H1 (cell line): ENCODE data around the gene TACC2. TPM values are rescaled to one million over a fixed set of nuclear protein-coding genes. Genes with fewer than 3 reads are reported as not detected.

ENCODE experiments used
- CTCF ChIA-PET: fragments of 300-600 bp; sonication (Branson Sonifier 250); formaldehyde crosslinking; loops from one replicate; lab custom pipeline; 2021; ENCODE audit not compliant: partially characterized antibody; lab: Charles Lee
- POLR2A ChIA-PET: fragments of 300-600 bp; sonication (Branson Sonifier 250); formaldehyde crosslinking; loops from one replicate; lab custom pipeline; 2021; ENCODE audit warnings: inconsistent platforms; ENCODE audit not compliant: partially characterized antibody; lab: Charles Lee
- DNase-seq, 2 experiments: peaks; one replicate each; pipeline versions ENCODE4 v3.0.0 to v3.0.0-alpha.2; 2010 to 2022; ENCODE audit warnings: low spot score in 2 of 2, low read depth in 1 of 2, mixed read lengths in 1 of 2
- FAIRE-seq: peaks from 2 replicates; lab custom pipeline; 2011; peaks lifted over from hg19 to GRCh38; lab: Jason Lieb, UNC
- H2AFZ ChIP-seq: 2 replicates; pipeline ENCODE4 v1.8.1; 2012; ENCODE audit warnings: low read length, inconsistent platforms
- H2AK5ac ChIP-seq: 2 replicates; pipeline ENCODE4 v1.6.1; 2013; ENCODE audit warnings: low read depth, low read length
- H2BK120ac ChIP-seq: replicated peaks from 2 replicates; pipeline ENCODE3; 2013; ENCODE audit warnings: low read depth, low read length, inconsistent platforms
- H2BK12ac ChIP-seq: 2 replicates; pipeline ENCODE4 v1.6.1; 2013; ENCODE audit warnings: low read depth, low read length
- H2BK15ac ChIP-seq: 2 replicates; pipeline ENCODE4 v1.6.1; 2013; ENCODE audit warnings: low read length
- H2BK20ac ChIP-seq: 2 replicates; pipeline ENCODE4 v1.6.1; 2013; ENCODE audit warnings: low read length
- H2BK5ac ChIP-seq: 2 replicates; pipeline ENCODE4 v1.6.1; 2013; ENCODE audit warnings: low read depth, low read length
- H3K14ac ChIP-seq: 2 replicates; pipeline ENCODE4 v1.6.1; 2013; ENCODE audit warnings: inconsistent platforms; ENCODE audit not compliant: insufficient read length
- H3K18ac ChIP-seq: 2 replicates; pipeline ENCODE4 v1.6.1; 2013; ENCODE audit warnings: low read length; ENCODE audit errors: extremely low read depth
- H3K23ac ChIP-seq: 2 replicates; pipeline ENCODE4 v1.6.1; 2013; ENCODE audit warnings: inconsistent platforms; ENCODE audit not compliant: insufficient read length
- H3K23me2 ChIP-seq: 2 replicates; pipeline ENCODE4 v1.6.1; 2013; ENCODE audit warnings: low read depth, low read length
- H3K27ac ChIP-seq: 2 replicates; pipeline ENCODE4 v1.6.1; 2011; ENCODE audit warnings: low read depth, low read length, inconsistent platforms
- H3K27me3 ChIP-seq, 4 experiments: replicated peaks in 1 of 4; 1 replicate in 1 of 4; 2 replicates in 3 of 4; pipeline versions ENCODE4 v1.6.1 to v1.8.1; 2011 to 2013; ENCODE audit warnings: low read length in 3 of 4, mild to moderate bottlenecking in 3 of 4, inconsistent platforms in 2 of 4, mixed read lengths in 2 of 4, moderate library complexity in 1 of 4; ENCODE audit not compliant: control insufficient read depth in 3 of 4, insufficient read depth in 3 of 4; ENCODE audit errors: extremely low read depth in 1 of 4
- H3K36me3 ChIP-seq, 4 experiments: 2 replicates each; pipeline versions ENCODE4 v1.6.1 to v1.8.1; 2011 to 2013; ENCODE audit warnings: mild to moderate bottlenecking in 4 of 4, low read length in 3 of 4, moderate library complexity in 2 of 4, control low read depth in 1 of 4, inconsistent platforms in 1 of 4; ENCODE audit not compliant: insufficient read depth in 4 of 4, control insufficient read depth in 2 of 4
- H3K4ac ChIP-seq: replicated peaks from 2 replicates; pipeline ENCODE3; 2013; ENCODE audit warnings: low read length, low read depth, mixed read lengths, inconsistent platforms; ENCODE audit not compliant: insufficient read length
- H3K4me1 ChIP-seq, 4 experiments: replicated peaks in 1 of 4; 1 replicate in 1 of 4; 2 replicates in 3 of 4; pipeline versions ENCODE4 v1.6.1 to v1.8.1; 2011 to 2013; ENCODE audit warnings: low read length in 3 of 4, inconsistent platforms in 2 of 4, mixed read lengths in 1 of 4; ENCODE audit not compliant: insufficient read depth in 4 of 4, control insufficient read depth in 3 of 4
- H3K4me2 ChIP-seq, 2 experiments: 2 replicates each; pipeline versions ENCODE4 v1.6.1 to v1.8.1; 2011 to 2013; ENCODE audit warnings: low read depth in 2 of 2, low read length in 2 of 2, control low read depth in 1 of 2, inconsistent platforms in 1 of 2, mild to moderate bottlenecking in 1 of 2; ENCODE audit not compliant: insufficient read depth in 1 of 2
- H3K4me3 ChIP-seq, 4 experiments: fragments of 200-600, 300-600 bp in 1 of 4; sonication (generic), shearing (Covaris generic), sonication (Bioruptor Twin) in 1 of 4; 2 replicates each; pipeline versions ENCODE4 v1.5.1 to v1.8.1; 2011 to 2016; ENCODE audit warnings: low read length in 4 of 4, low read depth in 3 of 4, control low read depth in 2 of 4, inconsistent platforms in 2 of 4, mild to moderate bottlenecking in 2 of 4, mixed read lengths in 1 of 4, moderate library complexity in 1 of 4; ENCODE audit not compliant: insufficient read depth in 2 of 4; ENCODE audit errors: extremely low read depth in 1 of 4
- H3K56ac ChIP-seq: replicated peaks from 2 replicates; pipeline ENCODE3; 2013; ENCODE audit warnings: low read depth, mild to moderate bottlenecking, mixed read lengths, low read length, inconsistent platforms; ENCODE audit not compliant: insufficient read length
- H3K79me1 ChIP-seq: 2 replicates; pipeline ENCODE4 v1.6.1; 2013; ENCODE audit warnings: low read depth, low read length, control low read depth
- H3K79me2 ChIP-seq, 2 experiments: 2 replicates each; pipeline versions ENCODE4 v1.6.1 to v1.8.1; 2012 to 2013; ENCODE audit warnings: low read length in 2 of 2, mild to moderate bottlenecking in 2 of 2, inconsistent platforms in 1 of 2; ENCODE audit not compliant: insufficient read depth in 2 of 2, control insufficient read depth in 1 of 2
- H3K9ac ChIP-seq, 4 experiments: replicated peaks in 1 of 4; 1 replicate in 1 of 4; 2 replicates in 3 of 4; pipeline versions ENCODE4 v1.6.1 to v1.8.1; 2011 to 2013; ENCODE audit warnings: low read depth in 3 of 4, low read length in 3 of 4, control low read depth in 2 of 4, mild to moderate bottlenecking in 2 of 4, moderate library complexity in 2 of 4, inconsistent platforms in 1 of 4; ENCODE audit errors: extremely low read depth in 1 of 4
- H3K9me3 ChIP-seq, 2 experiments: 2 replicates each; pipeline versions ENCODE4 v1.6.1 to v1.8.1; 2012 to 2013; ENCODE audit warnings: mild to moderate bottlenecking in 2 of 2, moderate library complexity in 2 of 2, control low read depth in 1 of 2, inconsistent platforms in 1 of 2, low read depth in 1 of 2, low read length in 1 of 2, mixed read lengths in 1 of 2; ENCODE audit not compliant: insufficient read depth in 2 of 2
- H4K20me1 ChIP-seq, 2 experiments: replicated peaks in 1 of 2; 2 replicates each; pipeline versions ENCODE3 to v1.8.1; 2011 to 2013; ENCODE audit warnings: inconsistent platforms in 2 of 2, low read length in 2 of 2, mild to moderate bottlenecking in 1 of 2; ENCODE audit not compliant: insufficient read depth in 2 of 2, control insufficient read depth in 1 of 2
- H4K5ac ChIP-seq: 2 replicates; pipeline ENCODE4 v1.6.1; 2013; ENCODE audit warnings: low read length, low read depth, mixed read lengths, inconsistent platforms; ENCODE audit not compliant: insufficient read length
- H4K8ac ChIP-seq: 2 replicates; pipeline ENCODE4 v1.8.0; 2013; ENCODE audit warnings: mild to moderate bottlenecking, moderate library complexity, low read length, inconsistent platforms; ENCODE audit not compliant: insufficient read depth; ENCODE audit errors: extremely low read depth
- H4K91ac ChIP-seq: replicated peaks from 2 replicates; pipeline ENCODE3; 2013; ENCODE audit warnings: low read length, mixed read lengths, inconsistent platforms; ENCODE audit not compliant: insufficient read length
- CBX8 ChIP-seq: fragments of 300-800, 300-1000 bp; sonication (generic); IDR thresholded peaks from 2 replicates; pipeline ENCODE4 v1.7.1; 2016; ENCODE audit warnings: low read depth, low read length, borderline replicate concordance
- CTBP2 ChIP-seq: IDR thresholded peaks from 2 replicates; pipeline ENCODE4 v1.7.0; 2011; ENCODE audit warnings: borderline replicate concordance, mild to moderate bottlenecking, moderate library complexity, mixed read lengths, low read length; ENCODE audit not compliant: insufficient read depth, insufficient read length
- GTF2F1 ChIP-seq: IDR thresholded peaks from 2 replicates; pipeline ENCODE4 v1.6.1; 2012; ENCODE audit warnings: low read depth, low read length, improper control_type of control experiment, borderline replicate concordance
- JUND ChIP-seq: IDR thresholded peaks from 2 replicates; pipeline ENCODE4 v1.6.1; 2011; ENCODE audit warnings: mild to moderate bottlenecking, improper control_type of control experiment, low read length
- POU5F1 ChIP-seq: IDR thresholded peaks from 2 replicates; pipeline ENCODE4 v1.6.1; 2011; ENCODE audit warnings: low read depth, mild to moderate bottlenecking, low read length, moderate library complexity
- SP2 ChIP-seq: IDR thresholded peaks from 2 replicates; pipeline ENCODE4 v1.6.1; 2012; ENCODE audit warnings: mild to moderate bottlenecking, low read length, inconsistent platforms
- SUZ12 ChIP-seq: fragments of 200-600 bp; sonication (generic); IDR thresholded peaks from 2 replicates; pipeline ENCODE4 v1.6.1; 2012; ENCODE audit warnings: mild to moderate bottlenecking, inconsistent platforms, low read length, moderate library complexity, mixed read lengths
- TCF12 ChIP-seq: IDR thresholded peaks from 2 replicates; pipeline ENCODE4 v1.6.1; 2011; ENCODE audit warnings: low read depth, mild to moderate bottlenecking, low read length
- TEAD4 ChIP-seq: IDR thresholded peaks from 2 replicates; pipeline ENCODE4 v1.6.1; 2012; ENCODE audit warnings: low read depth, low read length, inconsistent platforms, mixed read lengths
- WGBS, 2 experiments: shearing (Covaris generic) in 1 of 2; methylation state at CpG; one replicate each; pipeline versions ENCODE4 v1.1.6 to v1.1.7; 2013 to 2015; ENCODE audit warnings: low lambda C conversion rate in 2 of 2, mixed read lengths in 2 of 2, inconsistent platforms in 1 of 2, low coverage in 1 of 2, missing lambda C conversion rate in 1 of 2; ENCODE audit not compliant: insufficient replicate concordance in 2 of 2, insufficient coverage in 1 of 2, insufficient read length in 1 of 2; ENCODE audit errors: extremely low coverage in 1 of 2, missing lambda C conversion rate in 1 of 2; 5-methylcytosine and 5-hydroxymethylcytosine counted together
- polyA plus RNA-seq, 7 experiments: library from polyadenylated mRNA; depleted of rRNA in 3 of 7; stranded (reverse) in 5 of 7; unstranded in 2 of 7; fragments of >200 nt in 5 of 7; fragments of 200-250 nt in 2 of 7; gene quantifications; 1 replicate in 5 of 7; 2 replicates in 1 of 7; 4 replicates in 1 of 7; pipeline versions ENCODE4 v1.2.1 to v1.2.3, GENCODE V29; 2011 to 2013; ENCODE audit warnings: missing spikeins in 2 of 7, mixed read lengths in 2 of 7
- total RNA-seq: library from RNA; stranded (reverse); fragmentation: NEBNext Ultra II Directional; extraction: Animal tissue kit (Norgen Biotek cat#: 25700); gene quantifications from 2 replicates; pipeline ENCODE4 v1.2.1, GENCODE V29; 2021
- TF ChIP-seq, protein P1 (sequence below), 3 experiments: IDR thresholded peaks; 1 replicate in 2 of 3; 2 replicates in 1 of 3; pipeline versions ENCODE4 v1.5.1 to v1.6.1; 2011; ENCODE audit warnings: low read length in 3 of 3, mild to moderate bottlenecking in 3 of 3, inconsistent platforms in 2 of 3, low read depth in 1 of 3, moderate library complexity in 1 of 3; ENCODE audit not compliant: insufficient read depth in 1 of 3; ENCODE audit errors: control extremely low read depth in 1 of 3

The TACC2 gene
- total and polyA plus RNA-seq, 2 of the 8 experiments (the other 6 are each of a cell fraction or from before 2014, with no cell fraction given): 21.2 to 46.6 TPM

DNA sequence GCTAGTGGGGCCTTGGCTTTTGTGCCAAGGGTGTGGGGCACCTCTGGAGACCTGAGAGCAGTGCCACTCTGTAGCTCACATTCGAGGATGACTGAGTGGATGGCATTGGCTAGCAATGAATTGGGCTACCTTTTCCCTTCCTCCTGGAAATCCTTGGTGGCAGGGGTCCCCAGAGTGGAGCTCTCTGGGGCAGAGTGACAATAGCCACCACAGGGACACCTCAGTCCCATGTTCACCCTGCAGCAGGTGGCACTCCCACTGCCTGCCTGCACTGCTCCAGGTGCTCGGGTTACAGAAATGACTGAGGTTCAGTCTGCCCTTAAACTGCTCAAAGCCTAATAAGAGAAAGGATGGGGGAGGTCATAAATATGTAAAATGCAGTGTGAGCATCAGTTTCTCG is 300.0 kb downstream of the TACC2 start:
- FAIRE-seq: no peak
- H3K79me1 ChIP-seq: no peaks in the 10 kb centered on the region
- TF ChIP-seq GTF2F1: no peak
- TF ChIP-seq, protein P1, sequence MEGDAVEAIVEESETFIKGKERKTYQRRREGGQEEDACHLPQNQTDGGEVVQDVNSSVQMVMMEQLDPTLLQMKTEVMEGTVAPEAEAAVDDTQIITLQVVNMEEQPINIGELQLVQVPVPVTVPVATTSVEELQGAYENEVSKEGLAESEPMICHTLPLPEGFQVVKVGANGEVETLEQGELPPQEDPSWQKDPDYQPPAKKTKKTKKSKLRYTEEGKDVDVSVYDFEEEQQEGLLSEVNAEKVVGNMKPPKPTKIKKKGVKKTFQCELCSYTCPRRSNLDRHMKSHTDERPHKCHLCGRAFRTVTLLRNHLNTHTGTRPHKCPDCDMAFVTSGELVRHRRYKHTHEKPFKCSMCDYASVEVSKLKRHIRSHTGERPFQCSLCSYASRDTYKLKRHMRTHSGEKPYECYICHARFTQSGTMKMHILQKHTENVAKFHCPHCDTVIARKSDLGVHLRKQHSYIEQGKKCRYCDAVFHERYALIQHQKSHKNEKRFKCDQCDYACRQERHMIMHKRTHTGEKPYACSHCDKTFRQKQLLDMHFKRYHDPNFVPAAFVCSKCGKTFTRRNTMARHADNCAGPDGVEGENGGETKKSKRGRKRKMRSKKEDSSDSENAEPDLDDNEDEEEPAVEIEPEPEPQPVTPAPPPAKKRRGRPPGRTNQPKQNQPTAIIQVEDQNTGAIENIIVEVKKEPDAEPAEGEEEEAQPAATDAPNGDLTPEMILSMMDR (IDR thresholded peaks at IDR 0.05; ENCODE audit: control extremely low read depth in 1 of 3, insufficient read depth in 1 of 3, low read depth in 1 of 3, low read length in 3 of 3): no peak
- TF ChIP-seq SUZ12: no peak
- TF ChIP-seq POU5F1: no peak
- TF ChIP-seq SP2: no peak
- no peak for TF ChIP-seq JUND
- no peak for TF ChIP-seq CTBP2
- TF ChIP-seq TCF12: no peak
- no peak for TF ChIP-seq TEAD4
- no peak for TF ChIP-seq CBX8
- TF ChIP-seq, all 59 proteins: peak for 0
- H2AK5ac ChIP-seq: no peak overlapping the region
- no peak overlapping the region for H4K5ac ChIP-seq
- H3K27ac ChIP-seq: no peak overlapping the region
- no peak overlapping the region for H4K91ac ChIP-seq
- H2AFZ ChIP-seq: no peak overlapping the region
- H3K36me3 ChIP-seq: no peaks in the 10 kb centered on the region
- H3K4ac ChIP-seq: no peak overlapping the region
- no peak overlapping the region for H3K56ac ChIP-seq
- no peaks in the 10 kb centered on the region for H3K79me2 ChIP-seq
- no peak overlapping the region for H2BK5ac ChIP-seq
- POLR2A ChIA-PET: no interaction called here
- H2BK15ac ChIP-seq: no peak overlapping the region
- H2BK20ac ChIP-seq: no peak overlapping the region
- CTCF ChIA-PET: interaction anchor here (0.6 to 2.4 kb wide), 8 partner anchors 8 to 751 kb away, joined by 3 to 8 read pairs (median 5); no protein-coding TSS in a partner anchor
- no peaks in the 10 kb centered on the region for H3K9me3 ChIP-seq
- no peak overlapping the region for H3K23ac ChIP-seq
- no peak for DNase-seq
- no peak overlapping the region for H3K9ac ChIP-seq
- H3K4me2 ChIP-seq: no peak overlapping the region
- H3K4me3 ChIP-seq: no peak overlapping the region
- no peak overlapping the region for H3K18ac ChIP-seq
- H4K8ac ChIP-seq: peak overlapping the region; percentile 36; the same call in 1 of the 2 replicates
- H2BK120ac ChIP-seq: no peak overlapping the region
- no peak overlapping the region for H3K14ac ChIP-seq
- WGBS, 2 experiments: 83% methylated on average over 2 of the region's 3 CpGs; no CpG with 5 or more reads in 1 of the 2 experiments
- H3K23me2 ChIP-seq: no peaks in the 10 kb centered on the region
- H3K27me3 ChIP-seq: peaks cover 0 to 4% (median 0%) of the 10 kb centered on the region in 4 experiments; a peak in 2 of 7 replicates
- H3K4me1 ChIP-seq: peaks cover 0 to 6% (median 0%) of the 10 kb centered on the region in 4 experiments; a peak in 4 of 7 replicates
- H2BK12ac ChIP-seq: no peak overlapping the region
- H4K20me1 ChIP-seq: no peaks in the 10 kb centered on the region
